ENCODE data around the gene C1QB.
"Not testable (repeated sequence)": the region's sequence is repeated elsewhere in the genome, so short reads cannot be mapped to it uniquely, and the experiment has no call there.

C1QB gene

DNA sequence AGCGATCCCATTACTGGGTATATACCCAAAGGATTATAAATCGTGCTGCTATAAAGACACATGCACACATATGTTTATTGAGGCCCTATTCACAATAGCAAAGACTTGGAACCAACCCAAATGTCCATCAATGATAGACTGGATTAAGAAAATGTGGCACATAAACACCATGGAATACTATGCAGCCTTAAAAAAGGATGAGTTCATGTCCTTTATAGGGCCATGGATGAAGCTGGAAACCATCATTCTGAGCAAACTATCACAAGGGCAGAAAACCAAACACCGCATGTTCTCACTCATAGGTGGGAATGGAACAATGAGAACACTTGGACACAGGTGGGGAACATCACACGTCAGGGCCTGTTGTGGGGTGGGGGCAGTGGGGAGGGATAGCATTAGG, 53.1 kb downstream of the C1QB start:
- H3K4me1 ChIP-seq (ENCODE audit: insufficient read depth, low read length); H3K36me3 ChIP-seq (ENCODE audit: insufficient read depth, low read depth, low read length); H3K4me3 ChIP-seq (ENCODE audit: low read length); H3K27ac ChIP-seq (ENCODE audit: low read length); H3K9ac ChIP-seq (ENCODE audit: low read depth, low read length); H3K9me3 ChIP-seq (ENCODE audit: insufficient read depth, low read depth, low read length): not testable (repeated sequence)
- peaks cover 12% of the 10 kb centered on the region for H3K27me3 ChIP-seq (ENCODE audit: insufficient read depth, low read length)

DNA sequence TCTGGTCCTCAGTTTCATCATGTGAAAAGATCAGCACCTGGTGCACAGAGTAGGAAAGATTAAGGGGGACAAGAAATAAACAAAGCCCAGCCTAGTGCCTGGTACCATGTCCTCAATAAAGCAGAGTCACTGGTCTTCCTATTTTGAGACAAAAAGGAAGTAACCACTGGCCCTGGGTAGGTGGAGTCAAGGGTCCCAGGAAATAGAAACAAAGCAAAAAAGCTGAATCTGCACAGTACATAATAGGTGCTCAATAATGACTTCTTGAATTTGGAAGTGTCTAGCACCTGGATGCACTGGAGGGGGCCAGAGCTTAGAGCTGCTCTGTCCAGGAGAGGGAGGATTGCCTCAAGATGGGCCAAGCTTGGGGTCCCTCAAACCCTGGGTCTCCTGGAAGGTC, 55.7 kb downstream of the C1QB start:
- H3K4me3 ChIP-seq (ENCODE audit: low read length), result no peak overlapping the region
- no peaks in the 10 kb centered on the region for H3K4me1 ChIP-seq (ENCODE audit: insufficient read depth, low read length)
- peaks cover 36% of the 10 kb centered on the region for H3K27me3 ChIP-seq (ENCODE audit: insufficient read depth, low read length)
- no peaks in the 10 kb centered on the region for H3K36me3 ChIP-seq (ENCODE audit: insufficient read depth, low read depth, low read length)
- H3K27ac ChIP-seq (ENCODE audit: low read length), result no peak overlapping the region
- H3K9ac ChIP-seq (ENCODE audit: low read depth, low read length), result no peak overlapping the region
- no peaks in the 10 kb centered on the region for H3K9me3 ChIP-seq (ENCODE audit: insufficient read depth, low read depth, low read length)

DNA sequence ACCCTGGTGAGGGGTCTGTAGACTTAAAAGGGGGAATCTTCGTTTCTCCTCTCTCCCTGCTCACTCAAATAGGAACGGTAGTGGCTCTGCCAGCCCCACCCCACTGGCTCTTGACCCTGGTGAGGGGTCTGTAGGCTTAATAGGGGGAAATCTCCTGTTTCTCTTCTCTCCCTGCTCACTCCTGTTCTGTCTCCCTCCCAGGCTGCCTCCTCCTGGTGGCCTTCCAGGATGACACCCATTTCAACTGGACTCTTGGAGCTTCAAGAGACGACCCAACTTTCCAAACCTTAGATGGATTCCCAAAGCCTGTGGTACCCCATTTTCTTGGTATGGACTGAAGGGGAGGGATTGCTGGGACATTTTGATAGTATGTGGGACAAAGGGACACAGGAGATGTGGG, 56.2 kb downstream of the C1QB start:
- Histone ChIP-seq H3K36me3 (ENCODE audit: insufficient read depth, low read depth, low read length) (no peaks in the 10 kb centered on the region), H3K9ac (ENCODE audit: low read depth, low read length) (no peak overlapping the region), H3K4me3 (ENCODE audit: low read length) (no peak overlapping the region), H3K9me3 (ENCODE audit: insufficient read depth, low read depth, low read length) (no peaks in the 10 kb centered on the region), H3K27ac (ENCODE audit: low read length) (no peak overlapping the region), H3K27me3 (ENCODE audit: insufficient read depth, low read length) (peaks cover 41% of the 10 kb centered on the region), H3K4me1 (ENCODE audit: insufficient read depth, low read length) (no peaks in the 10 kb centered on the region)

DNA sequence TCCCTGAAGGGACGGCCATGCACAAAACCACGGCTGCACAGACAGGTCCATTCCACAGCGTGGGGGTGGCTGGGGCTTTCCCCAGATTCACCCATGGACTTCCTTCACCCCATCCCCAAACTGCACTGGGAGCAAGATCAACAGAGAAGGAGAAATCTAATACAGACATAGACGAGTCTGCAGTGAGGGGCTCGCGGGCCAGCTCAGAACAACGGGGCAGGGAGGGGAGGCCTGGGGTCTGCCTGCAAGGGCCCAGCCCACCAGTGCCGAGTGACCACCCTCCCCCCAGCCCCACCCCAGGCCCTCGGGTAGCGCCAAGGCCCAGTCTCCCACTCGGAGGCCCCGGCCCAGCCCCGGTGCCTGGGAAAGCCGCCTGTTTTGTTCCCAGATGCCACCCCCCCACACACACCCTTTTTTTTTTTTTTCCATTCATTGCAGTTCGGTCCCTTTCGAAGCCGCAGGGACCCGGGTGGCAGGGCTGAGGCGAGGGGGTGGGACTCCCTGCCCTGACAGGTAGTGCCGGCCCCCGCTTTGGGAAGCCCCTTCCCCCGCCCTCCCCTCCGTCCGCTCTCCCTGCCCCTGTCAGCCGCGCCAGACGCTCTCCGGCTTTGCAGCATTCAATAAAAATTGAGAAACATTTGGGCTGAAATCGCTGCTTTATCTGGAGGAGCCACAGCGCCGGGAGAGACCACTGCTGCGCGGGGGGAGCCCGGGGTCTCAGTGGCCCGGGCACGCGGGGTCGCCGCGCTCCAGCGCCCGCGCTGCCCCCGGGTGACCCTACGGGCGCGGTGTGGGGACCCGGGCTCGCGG, 57.1 kb downstream of the C1QB start:
- H3K27ac ChIP-seq (ENCODE audit: low read length), result no peak overlapping the region
- no peaks in the 10 kb centered on the region for H3K9me3 ChIP-seq (ENCODE audit: insufficient read depth, low read depth, low read length)
- peaks cover 49% of the 10 kb centered on the region for H3K27me3 ChIP-seq (ENCODE audit: insufficient read depth, low read length)
- peak overlapping the region; percentile 59; the same call in 1 of the 2 replicates for H3K4me3 ChIP-seq (ENCODE audit: low read length)
- no peaks in the 10 kb centered on the region for H3K36me3 ChIP-seq (ENCODE audit: insufficient read depth, low read depth, low read length)
- no peak overlapping the region for H3K9ac ChIP-seq (ENCODE audit: low read depth, low read length)
- no peaks in the 10 kb centered on the region for H3K4me1 ChIP-seq (ENCODE audit: insufficient read depth, low read length)

DNA sequence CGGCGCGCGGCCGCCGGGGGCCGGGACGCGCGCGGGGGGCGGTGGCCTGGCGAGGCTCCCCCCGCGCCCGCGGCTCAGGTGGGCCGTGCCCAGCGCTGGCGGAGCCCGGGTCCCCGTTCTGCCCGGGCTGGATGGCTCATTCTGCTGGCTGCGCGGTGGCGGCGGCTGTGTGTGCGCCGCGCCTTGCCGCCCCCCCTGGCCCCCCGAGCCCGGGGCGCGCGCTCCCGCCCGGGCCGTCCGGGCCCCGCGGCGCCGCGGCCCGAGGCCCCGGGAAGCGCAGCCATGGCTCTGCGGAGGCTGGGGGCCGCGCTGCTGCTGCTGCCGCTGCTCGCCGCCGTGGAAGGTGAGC, 57.6 kb downstream of the C1QB start, which contains the start of gene EPHB2:
EPHB2 (plus strand) TSS at position 139 of the 349 bp plus-strand sequence; CDS start at position 283, 144 bp downstream.
- H3K27ac ChIP-seq (ENCODE audit: low read length), result no peak within 1 kb of the TSS
- no peaks in the 10 kb centered on the region for H3K4me1 ChIP-seq (ENCODE audit: insufficient read depth, low read length)
- no peak within 1 kb of the TSS for H3K9ac ChIP-seq (ENCODE audit: low read depth, low read length)
- H3K27me3 ChIP-seq (ENCODE audit: insufficient read depth, low read length), result peaks cover 51% of the 10 kb centered on the region
- H3K36me3 ChIP-seq (ENCODE audit: insufficient read depth, low read depth, low read length), result no peaks in the 10 kb centered on the region
- no peaks in the 10 kb centered on the region for H3K9me3 ChIP-seq (ENCODE audit: insufficient read depth, low read depth, low read length)
- peak within 1 kb of the TSS; percentile 61; the same call in 1 of the 2 replicates for H3K4me3 ChIP-seq (ENCODE audit: low read length)

DNA sequence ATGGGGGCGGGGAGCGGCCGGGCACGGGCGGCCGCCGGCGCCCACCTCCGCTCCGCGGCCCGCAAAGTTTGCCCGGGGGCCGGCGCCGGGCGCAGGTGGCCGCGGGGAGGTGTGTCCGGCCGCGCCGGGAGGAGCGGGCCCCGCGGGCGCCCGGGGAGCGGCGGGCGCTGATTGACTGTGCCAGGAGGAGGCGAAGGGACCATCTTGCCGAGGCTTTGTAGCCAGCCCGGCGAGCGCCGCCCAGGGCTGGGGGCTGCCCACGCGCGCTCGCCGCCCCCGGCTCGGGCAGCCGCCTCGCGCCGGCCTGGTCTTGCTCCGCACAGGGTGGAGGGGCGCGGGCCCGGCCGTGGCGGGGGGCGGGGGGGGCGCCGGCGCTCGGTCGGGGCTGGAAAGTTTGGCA, 58.0 kb downstream of the C1QB start:
- no peaks in the 10 kb centered on the region for H3K9me3 ChIP-seq (ENCODE audit: insufficient read depth, low read depth, low read length)
- no peaks in the 10 kb centered on the region for H3K36me3 ChIP-seq (ENCODE audit: insufficient read depth, low read depth, low read length)
- no peak overlapping the region for H3K27ac ChIP-seq (ENCODE audit: low read length)
- peaks cover 51% of the 10 kb centered on the region for H3K27me3 ChIP-seq (ENCODE audit: insufficient read depth, low read length)
- peak overlapping the region; percentile 61; the same call in 1 of the 2 replicates for H3K4me3 ChIP-seq (ENCODE audit: low read length)
- no peak overlapping the region for H3K9ac ChIP-seq (ENCODE audit: low read depth, low read length)
- H3K4me1 ChIP-seq (ENCODE audit: insufficient read depth, low read length), result no peaks in the 10 kb centered on the region

All from iPS-20b (cell line).